Panc1 (cell line): ENCODE data around the gene PAQR7. TPM values are rescaled to one million over a fixed set of nuclear protein-coding genes. Genes with fewer than 3 reads are reported as not detected.
A peak's percentile ranks its signal among the peaks of the same experiment; 100 is the strongest.

ENCODE experiments used
- ATAC-seq: fragments of 200-7000 bp; cut with Tn5 transposase; 2 replicates; pipeline ENCODE4 v1.9.1; 2020; ENCODE audit warnings: mild to moderate bottlenecking, moderate library complexity
- BruUV-seq: library from RNA; stranded (reverse); fragments of 400-500 nt; replicated peaks from 2 replicates; lab custom pipeline; 2021; lab: Mats Ljungman, UMichigan
- CTCF ChIA-PET: fragments of 300-600 bp; sonication (Branson Sonifier 250); formaldehyde crosslinking; loops from one replicate; lab custom pipeline; 2022; ENCODE audit warnings: antibody characterized with exemption; lab: Charles Lee
- POLR2A ChIA-PET: fragments of 300-600 bp; sonication (Branson Sonifier 250); formaldehyde crosslinking; loops from one replicate; lab custom pipeline; 2022; ENCODE audit warnings: antibody characterized with exemption; lab: Charles Lee
- DNase-seq: peaks from one replicate; pipeline ENCODE4 v3.0.0-alpha.2; 2010; ENCODE audit warnings: low read depth, low spot score
- H3K27ac ChIP-seq: 2 replicates; pipeline ENCODE4 v1.5.1; 2011; ENCODE audit warnings: mild to moderate bottlenecking, low read length, inconsistent platforms
- H3K27me3 ChIP-seq: fragments of 200-500 bp; sonication (Bioruptor generic); 2 replicates; pipeline ENCODE4 v1.6.0; 2014; ENCODE audit warnings: low read length, inconsistent platforms; ENCODE audit not compliant: control insufficient read depth, insufficient read depth
- H3K36me3 ChIP-seq: fragments of 200-500 bp; sonication (Bioruptor generic); 2 replicates; pipeline ENCODE4 v1.5.1; 2014; ENCODE audit warnings: inconsistent platforms, mild to moderate bottlenecking, low read length, moderate library complexity; ENCODE audit not compliant: control insufficient read depth, insufficient read depth
- H3K4me1 ChIP-seq: 2 replicates; pipeline ENCODE4 v1.5.1; 2011; ENCODE audit warnings: inconsistent platforms, mild to moderate bottlenecking, low read length, moderate library complexity; ENCODE audit not compliant: control insufficient read depth, insufficient read depth
- H3K4me3 ChIP-seq, 2 experiments: 2 replicates each; pipeline ENCODE4 v1.5.1; 2011 to 2012; ENCODE audit warnings: low read depth in 2 of 2, low read length in 2 of 2, mild to moderate bottlenecking in 2 of 2, inconsistent platforms in 1 of 2, moderate library complexity in 1 of 2
- H3K9me3 ChIP-seq: fragments of 200-500 bp; sonication (Bioruptor generic); 2 replicates; pipeline ENCODE4 v1.5.1; 2014; ENCODE audit warnings: low read depth, mild to moderate bottlenecking, inconsistent platforms, low read length, moderate library complexity; ENCODE audit not compliant: control insufficient read depth, insufficient read depth
- POLR2AphosphoS5 ChIP-seq: IDR thresholded peaks from 2 replicates; pipeline ENCODE4 v1.6.1; 2012; ENCODE audit warnings: mild to moderate bottlenecking, low read depth, low read length, moderate library complexity
- SIN3A ChIP-seq: IDR thresholded peaks from 2 replicates; pipeline ENCODE4 v1.6.1; 2012; ENCODE audit warnings: low read depth, mild to moderate bottlenecking, low read length, moderate library complexity, borderline replicate concordance; ENCODE audit not compliant: insufficient read depth
- TCF7L2 ChIP-seq: IDR thresholded peaks from 2 replicates; pipeline ENCODE4 v1.6.1; 2011; ENCODE audit warnings: mild to moderate bottlenecking, low read depth, low read length, inconsistent platforms
- in situ Hi-C: cut with HindIII; loops from 2 replicates; pipeline ENCODE4 v1.10.0; 2016; ENCODE audit warnings: low sequenced_read_pairs, low pct_unique_long_range_greater_than_20kb
- intact Hi-C: fragments of 100-400 bp; cut with micrococcal nuclease; formaldehyde crosslinking; loops from one replicate; pipeline ENCODE4 v1.10.0; 2022; ENCODE audit not compliant: unreplicated experiment
- total RNA-seq: library from RNA; stranded (reverse); gene quantifications from one replicate; pipeline ENCODE4 v1.2.1, GENCODE V29; 2021; ENCODE audit not compliant: unreplicated experiment
- TF ChIP-seq, protein P1 (sequence below): fragments of 450-650 bp; IDR thresholded peaks from 2 replicates; pipeline ENCODE4 v1.5.1; 2017; ENCODE audit warnings: mild to moderate bottlenecking
- TF ChIP-seq, protein P2 (sequence below), 2 experiments: IDR thresholded peaks; 2 replicates each; pipeline ENCODE4 v1.6.1; 2011 to 2012; ENCODE audit warnings: low read depth in 2 of 2, control low read depth in 1 of 2, low read length in 1 of 2, mild to moderate bottlenecking in 1 of 2, moderate library complexity in 1 of 2; ENCODE audit not compliant: insufficient read depth in 1 of 2

The PAQR7 gene
- total RNA-seq, 1 experiment from 2014 or later: 30.9 TPM

- ChIA-PET CTCF (no interaction called here), POLR2A (no interaction called here)
- TF ChIP-seq TCF7L2 (no peak), POLR2AphosphoS5 (no peak), SIN3A (no peak)
- TF ChIP-seq, protein P1, sequence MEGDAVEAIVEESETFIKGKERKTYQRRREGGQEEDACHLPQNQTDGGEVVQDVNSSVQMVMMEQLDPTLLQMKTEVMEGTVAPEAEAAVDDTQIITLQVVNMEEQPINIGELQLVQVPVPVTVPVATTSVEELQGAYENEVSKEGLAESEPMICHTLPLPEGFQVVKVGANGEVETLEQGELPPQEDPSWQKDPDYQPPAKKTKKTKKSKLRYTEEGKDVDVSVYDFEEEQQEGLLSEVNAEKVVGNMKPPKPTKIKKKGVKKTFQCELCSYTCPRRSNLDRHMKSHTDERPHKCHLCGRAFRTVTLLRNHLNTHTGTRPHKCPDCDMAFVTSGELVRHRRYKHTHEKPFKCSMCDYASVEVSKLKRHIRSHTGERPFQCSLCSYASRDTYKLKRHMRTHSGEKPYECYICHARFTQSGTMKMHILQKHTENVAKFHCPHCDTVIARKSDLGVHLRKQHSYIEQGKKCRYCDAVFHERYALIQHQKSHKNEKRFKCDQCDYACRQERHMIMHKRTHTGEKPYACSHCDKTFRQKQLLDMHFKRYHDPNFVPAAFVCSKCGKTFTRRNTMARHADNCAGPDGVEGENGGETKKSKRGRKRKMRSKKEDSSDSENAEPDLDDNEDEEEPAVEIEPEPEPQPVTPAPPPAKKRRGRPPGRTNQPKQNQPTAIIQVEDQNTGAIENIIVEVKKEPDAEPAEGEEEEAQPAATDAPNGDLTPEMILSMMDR: no peak
- TF ChIP-seq, protein P2, sequence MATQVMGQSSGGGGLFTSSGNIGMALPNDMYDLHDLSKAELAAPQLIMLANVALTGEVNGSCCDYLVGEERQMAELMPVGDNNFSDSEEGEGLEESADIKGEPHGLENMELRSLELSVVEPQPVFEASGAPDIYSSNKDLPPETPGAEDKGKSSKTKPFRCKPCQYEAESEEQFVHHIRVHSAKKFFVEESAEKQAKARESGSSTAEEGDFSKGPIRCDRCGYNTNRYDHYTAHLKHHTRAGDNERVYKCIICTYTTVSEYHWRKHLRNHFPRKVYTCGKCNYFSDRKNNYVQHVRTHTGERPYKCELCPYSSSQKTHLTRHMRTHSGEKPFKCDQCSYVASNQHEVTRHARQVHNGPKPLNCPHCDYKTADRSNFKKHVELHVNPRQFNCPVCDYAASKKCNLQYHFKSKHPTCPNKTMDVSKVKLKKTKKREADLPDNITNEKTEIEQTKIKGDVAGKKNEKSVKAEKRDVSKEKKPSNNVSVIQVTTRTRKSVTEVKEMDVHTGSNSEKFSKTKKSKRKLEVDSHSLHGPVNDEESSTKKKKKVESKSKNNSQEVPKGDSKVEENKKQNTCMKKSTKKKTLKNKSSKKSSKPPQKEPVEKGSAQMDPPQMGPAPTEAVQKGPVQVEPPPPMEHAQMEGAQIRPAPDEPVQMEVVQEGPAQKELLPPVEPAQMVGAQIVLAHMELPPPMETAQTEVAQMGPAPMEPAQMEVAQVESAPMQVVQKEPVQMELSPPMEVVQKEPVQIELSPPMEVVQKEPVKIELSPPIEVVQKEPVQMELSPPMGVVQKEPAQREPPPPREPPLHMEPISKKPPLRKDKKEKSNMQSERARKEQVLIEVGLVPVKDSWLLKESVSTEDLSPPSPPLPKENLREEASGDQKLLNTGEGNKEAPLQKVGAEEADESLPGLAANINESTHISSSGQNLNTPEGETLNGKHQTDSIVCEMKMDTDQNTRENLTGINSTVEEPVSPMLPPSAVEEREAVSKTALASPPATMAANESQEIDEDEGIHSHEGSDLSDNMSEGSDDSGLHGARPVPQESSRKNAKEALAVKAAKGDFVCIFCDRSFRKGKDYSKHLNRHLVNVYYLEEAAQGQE (IDR thresholded peaks at IDR 0.05; ENCODE audit: insufficient read depth in 1 of 2, low read depth in 2 of 2, low read length in 1 of 2): no peak
- Histone ChIP-seq H3K4me1 (no peaks in the 10 kb centered on the region), H3K36me3 (no peaks in the 10 kb centered on the region), H3K27me3 (no peaks in the 10 kb centered on the region), H3K27ac (no peak overlapping the region), H3K4me3 (no peak overlapping the region), H3K9me3 (no peaks in the 10 kb centered on the region)
- BruUV-seq: no TSS peak
- DNase-seq (no peak), ATAC-seq (no peak)
- intact Hi-C loops (no loop called here), in situ Hi-C loops (no loop called here)
Observed at GRCh38 chr1:25913206-25913605, 37.7 kb upstream of the PAQR7 start.

DNA sequence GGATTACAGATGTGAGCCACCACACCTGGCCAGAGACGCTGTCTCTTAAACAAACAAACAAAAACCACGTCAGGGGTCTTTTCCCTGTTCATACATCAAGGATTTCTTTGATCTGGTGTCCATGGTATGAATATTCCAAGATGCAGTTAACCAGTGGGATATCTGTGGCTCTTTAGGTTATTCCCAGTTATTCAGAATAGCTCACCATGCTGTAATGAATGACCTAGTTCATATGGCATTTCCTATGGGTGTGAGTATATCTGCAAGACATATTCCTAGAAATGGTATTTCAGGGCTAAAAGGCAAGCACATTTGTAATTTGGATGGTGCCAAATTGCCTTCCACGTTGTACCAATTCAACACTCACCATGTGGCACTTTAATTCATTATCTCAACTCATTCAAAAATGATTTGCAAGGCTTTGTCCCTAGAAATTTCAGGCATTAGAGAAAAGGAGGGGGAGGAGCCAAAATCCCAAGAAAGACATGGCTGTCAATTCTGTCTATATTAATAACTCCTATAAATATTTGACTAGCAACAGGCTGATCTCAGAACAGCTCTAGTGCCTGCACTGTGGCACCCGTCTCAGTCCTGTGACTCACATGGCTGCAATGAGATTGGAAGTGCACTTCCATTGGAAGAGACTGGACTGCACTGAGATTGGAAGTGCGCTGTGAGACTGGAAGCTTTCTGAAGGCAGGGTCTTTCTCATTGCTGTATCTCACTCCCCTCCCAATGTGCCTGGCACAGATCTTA lies 36.7 kb upstream of the PAQR7 start:
- intact Hi-C loops: no loop called here
- in situ Hi-C loops: no loop called here
- BruUV-seq: no TSS peak
- DNase-seq: no peak
- CTCF ChIA-PET: no interaction called here
- Histone ChIP-seq H3K27me3 (no peaks in the 10 kb centered on the region), H3K9me3 (no peaks in the 10 kb centered on the region), H3K27ac (no peak overlapping the region), H3K4me1 (no peaks in the 10 kb centered on the region), H3K36me3 (no peaks in the 10 kb centered on the region), H3K4me3 (no peak overlapping the region)
- TF ChIP-seq SIN3A: no peak
- TF ChIP-seq POLR2AphosphoS5: no peak
- no peak for TF ChIP-seq TCF7L2
- TF ChIP-seq, protein P2 (IDR thresholded peaks at IDR 0.05; ENCODE audit: insufficient read depth in 1 of 2, low read depth in 2 of 2, low read length in 1 of 2): no peak
- TF ChIP-seq, protein P1: no peak
- ATAC-seq: peak; percentile 60; the same call in 1 of the 2 replicates
- POLR2A ChIA-PET: no interaction called here
